ENCODE results near the gene RFTN1.

GRCh38 chr3:16523778-16524177 lies 10.3 kb upstream of the RFTN1 start:
- TF ChIP-seq, protein P1, sequence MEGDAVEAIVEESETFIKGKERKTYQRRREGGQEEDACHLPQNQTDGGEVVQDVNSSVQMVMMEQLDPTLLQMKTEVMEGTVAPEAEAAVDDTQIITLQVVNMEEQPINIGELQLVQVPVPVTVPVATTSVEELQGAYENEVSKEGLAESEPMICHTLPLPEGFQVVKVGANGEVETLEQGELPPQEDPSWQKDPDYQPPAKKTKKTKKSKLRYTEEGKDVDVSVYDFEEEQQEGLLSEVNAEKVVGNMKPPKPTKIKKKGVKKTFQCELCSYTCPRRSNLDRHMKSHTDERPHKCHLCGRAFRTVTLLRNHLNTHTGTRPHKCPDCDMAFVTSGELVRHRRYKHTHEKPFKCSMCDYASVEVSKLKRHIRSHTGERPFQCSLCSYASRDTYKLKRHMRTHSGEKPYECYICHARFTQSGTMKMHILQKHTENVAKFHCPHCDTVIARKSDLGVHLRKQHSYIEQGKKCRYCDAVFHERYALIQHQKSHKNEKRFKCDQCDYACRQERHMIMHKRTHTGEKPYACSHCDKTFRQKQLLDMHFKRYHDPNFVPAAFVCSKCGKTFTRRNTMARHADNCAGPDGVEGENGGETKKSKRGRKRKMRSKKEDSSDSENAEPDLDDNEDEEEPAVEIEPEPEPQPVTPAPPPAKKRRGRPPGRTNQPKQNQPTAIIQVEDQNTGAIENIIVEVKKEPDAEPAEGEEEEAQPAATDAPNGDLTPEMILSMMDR (IDR thresholded peaks at IDR 0.05), result no peak
- TF ChIP-seq POLR2A (IDR thresholded peaks at IDR 0.05), result no peak

All from uterus (tissue), 2 donors.